NK-92 treated with Interleukin-12 subunit alpha and Interleukin-12 subunit beta, amount 100 ng/mL, for 24 hours (cell line): ENCODE measurements around the gene OSMR.
"Not testable (repeated sequence)": the region's sequence is repeated elsewhere in the genome, so short reads cannot be mapped to it uniquely, and the experiment has no call there.

Source experiments
- DNase-seq: peaks from one replicate; lab custom pipeline; 2025; lab: John Stamatoyannopoulos, UW

OSMR gene

GRCh38 chr5:38831117-38831516, 14.7 kb upstream of the OSMR start:
- no peak for DNase-seq

- no peak for DNase-seq
Measured at GRCh38 chr5:38831909-38832308, 13.9 kb upstream of the OSMR start.

GRCh38 chr5:38832810-38833209, 13.0 kb upstream of the OSMR start:
- DNase-seq: no peak

- no peak for DNase-seq
Measured at GRCh38 chr5:38835887-38836286, 9.9 kb upstream of the OSMR start.

GRCh38 chr5:38837416-38837815, 8.4 kb upstream of the OSMR start:
- DNase-seq: no peak

GRCh38 chr5:38837932-38838331, 7.9 kb upstream of the OSMR start:
- DNase-seq: no peak

- DNase-seq: no peak
Measured at GRCh38 chr5:38843665-38844064, 2.1 kb upstream of the OSMR start.

GRCh38 chr5:38846379-38847011, 683 bp downstream of the OSMR start:
- DNase-seq: no peak

- DNase-seq: no peak
Measured at GRCh38 chr5:38847559-38848347, 1.9 kb downstream of the OSMR start.

GRCh38 chr5:38848637-38849036, 2.8 kb downstream of the OSMR start:
- no peak for DNase-seq

GRCh38 chr5:38851640-38852039, 5.8 kb downstream of the OSMR start:
- DNase-seq: not testable (repeated sequence)

GRCh38 chr5:38853753-38854470, 8.1 kb downstream of the OSMR start:
- DNase-seq: no peak

- no peak for DNase-seq
Measured at GRCh38 chr5:38854907-38855306, 9.1 kb downstream of the OSMR start.

- DNase-seq: no peak
Measured at GRCh38 chr5:38856660-38857059, 10.8 kb downstream of the OSMR start.

- no peak for DNase-seq
Measured at GRCh38 chr5:38858839-38859238, 13.0 kb downstream of the OSMR start.

GRCh38 chr5:38861986-38862770, 16.4 kb downstream of the OSMR start:
- DNase-seq: not testable (repeated sequence)

GRCh38 chr5:38866362-38867031, 20.7 kb downstream of the OSMR start:
- no peak for DNase-seq

- DNase-seq: no peak
Measured at GRCh38 chr5:38867032-38867398, 21.2 kb downstream of the OSMR start.

GRCh38 chr5:38867416-38867815, 21.6 kb downstream of the OSMR start:
- DNase-seq: no peak

GRCh38 chr5:38870595-38870994, 24.8 kb downstream of the OSMR start:
- DNase-seq: no peak

- DNase-seq: no peak
Measured at GRCh38 chr5:38871058-38871605, 25.3 kb downstream of the OSMR start.
